Panc1 (cell line): ENCODE data around the gene EVA1C.

Source experiments
- POLR2AphosphoS5 ChIP-seq: IDR thresholded peaks from 2 replicates; pipeline ENCODE4 v1.6.1; 2012; ENCODE audit warnings: mild to moderate bottlenecking, low read depth, low read length, moderate library complexity
- SIN3A ChIP-seq: IDR thresholded peaks from 2 replicates; pipeline ENCODE4 v1.6.1; 2012; ENCODE audit warnings: low read depth, mild to moderate bottlenecking, low read length, moderate library complexity, borderline replicate concordance; ENCODE audit not compliant: insufficient read depth
- TF ChIP-seq, protein P1 (sequence below): fragments of 450-650 bp; IDR thresholded peaks from 2 replicates; pipeline ENCODE4 v1.5.1; 2017; ENCODE audit warnings: mild to moderate bottlenecking
- TF ChIP-seq, protein P2 (sequence below), 2 experiments: IDR thresholded peaks; 2 replicates each; pipeline ENCODE4 v1.6.1; 2011 to 2012; ENCODE audit warnings: low read depth in 2 of 2, control low read depth in 1 of 2, low read length in 1 of 2, mild to moderate bottlenecking in 1 of 2, moderate library complexity in 1 of 2; ENCODE audit not compliant: insufficient read depth in 1 of 2

GRCh38 chr21:32456497-32456918 lies 44.0 kb downstream of the EVA1C start:
- TF ChIP-seq, protein P1, sequence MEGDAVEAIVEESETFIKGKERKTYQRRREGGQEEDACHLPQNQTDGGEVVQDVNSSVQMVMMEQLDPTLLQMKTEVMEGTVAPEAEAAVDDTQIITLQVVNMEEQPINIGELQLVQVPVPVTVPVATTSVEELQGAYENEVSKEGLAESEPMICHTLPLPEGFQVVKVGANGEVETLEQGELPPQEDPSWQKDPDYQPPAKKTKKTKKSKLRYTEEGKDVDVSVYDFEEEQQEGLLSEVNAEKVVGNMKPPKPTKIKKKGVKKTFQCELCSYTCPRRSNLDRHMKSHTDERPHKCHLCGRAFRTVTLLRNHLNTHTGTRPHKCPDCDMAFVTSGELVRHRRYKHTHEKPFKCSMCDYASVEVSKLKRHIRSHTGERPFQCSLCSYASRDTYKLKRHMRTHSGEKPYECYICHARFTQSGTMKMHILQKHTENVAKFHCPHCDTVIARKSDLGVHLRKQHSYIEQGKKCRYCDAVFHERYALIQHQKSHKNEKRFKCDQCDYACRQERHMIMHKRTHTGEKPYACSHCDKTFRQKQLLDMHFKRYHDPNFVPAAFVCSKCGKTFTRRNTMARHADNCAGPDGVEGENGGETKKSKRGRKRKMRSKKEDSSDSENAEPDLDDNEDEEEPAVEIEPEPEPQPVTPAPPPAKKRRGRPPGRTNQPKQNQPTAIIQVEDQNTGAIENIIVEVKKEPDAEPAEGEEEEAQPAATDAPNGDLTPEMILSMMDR, result no peak
- TF ChIP-seq, protein P2, sequence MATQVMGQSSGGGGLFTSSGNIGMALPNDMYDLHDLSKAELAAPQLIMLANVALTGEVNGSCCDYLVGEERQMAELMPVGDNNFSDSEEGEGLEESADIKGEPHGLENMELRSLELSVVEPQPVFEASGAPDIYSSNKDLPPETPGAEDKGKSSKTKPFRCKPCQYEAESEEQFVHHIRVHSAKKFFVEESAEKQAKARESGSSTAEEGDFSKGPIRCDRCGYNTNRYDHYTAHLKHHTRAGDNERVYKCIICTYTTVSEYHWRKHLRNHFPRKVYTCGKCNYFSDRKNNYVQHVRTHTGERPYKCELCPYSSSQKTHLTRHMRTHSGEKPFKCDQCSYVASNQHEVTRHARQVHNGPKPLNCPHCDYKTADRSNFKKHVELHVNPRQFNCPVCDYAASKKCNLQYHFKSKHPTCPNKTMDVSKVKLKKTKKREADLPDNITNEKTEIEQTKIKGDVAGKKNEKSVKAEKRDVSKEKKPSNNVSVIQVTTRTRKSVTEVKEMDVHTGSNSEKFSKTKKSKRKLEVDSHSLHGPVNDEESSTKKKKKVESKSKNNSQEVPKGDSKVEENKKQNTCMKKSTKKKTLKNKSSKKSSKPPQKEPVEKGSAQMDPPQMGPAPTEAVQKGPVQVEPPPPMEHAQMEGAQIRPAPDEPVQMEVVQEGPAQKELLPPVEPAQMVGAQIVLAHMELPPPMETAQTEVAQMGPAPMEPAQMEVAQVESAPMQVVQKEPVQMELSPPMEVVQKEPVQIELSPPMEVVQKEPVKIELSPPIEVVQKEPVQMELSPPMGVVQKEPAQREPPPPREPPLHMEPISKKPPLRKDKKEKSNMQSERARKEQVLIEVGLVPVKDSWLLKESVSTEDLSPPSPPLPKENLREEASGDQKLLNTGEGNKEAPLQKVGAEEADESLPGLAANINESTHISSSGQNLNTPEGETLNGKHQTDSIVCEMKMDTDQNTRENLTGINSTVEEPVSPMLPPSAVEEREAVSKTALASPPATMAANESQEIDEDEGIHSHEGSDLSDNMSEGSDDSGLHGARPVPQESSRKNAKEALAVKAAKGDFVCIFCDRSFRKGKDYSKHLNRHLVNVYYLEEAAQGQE (IDR thresholded peaks at IDR 0.05; ENCODE audit: insufficient read depth in 1 of 2, low read depth in 2 of 2, low read length in 1 of 2), result no peak
- TF ChIP-seq POLR2AphosphoS5 (no peak), SIN3A (no peak)
